H9 (cell line): ENCODE measurements around the gene NKD2. TPM values are rescaled to one million over a fixed set of nuclear protein-coding genes. Genes with fewer than 3 reads are reported as not detected.

ENCODE experiments used
- DNase-seq: peaks from one replicate; pipeline ENCODE4 v3.0.0-alpha.2; 2017
- H2AFZ ChIP-seq: one replicate; pipeline ENCODE4 v1.6.1; 2013; ENCODE audit warnings: mild to moderate bottlenecking, low read length, control low read depth, moderate library complexity
- H2AK5ac ChIP-seq: 2 replicates; pipeline ENCODE4 v1.6.1; 2013; ENCODE audit warnings: low read length, control low read depth, mixed read lengths; ENCODE audit not compliant: insufficient read length
- H2BK120ac ChIP-seq: one replicate; pipeline ENCODE4 v1.6.1; 2013; ENCODE audit warnings: low read depth, mild to moderate bottlenecking, low read length, control low read depth, inconsistent platforms; ENCODE audit not compliant: poor library complexity, severe bottlenecking
- H2BK12ac ChIP-seq: 2 replicates; pipeline ENCODE4 v1.6.1; 2013; ENCODE audit warnings: low read length, control low read depth, mixed read lengths, low read depth; ENCODE audit not compliant: insufficient read length
- H2BK15ac ChIP-seq: 2 replicates; pipeline ENCODE4 v1.6.1; 2013; ENCODE audit warnings: low read depth, low read length, control low read depth
- H2BK20ac ChIP-seq: one replicate; pipeline ENCODE4 v1.6.1; 2013; ENCODE audit warnings: low read depth, mild to moderate bottlenecking, low read length, control low read depth, inconsistent platforms; ENCODE audit not compliant: poor library complexity, severe bottlenecking
- H2BK5ac ChIP-seq: 2 replicates; pipeline ENCODE4 v1.6.1; 2013; ENCODE audit warnings: low read length, control low read depth, mixed read lengths; ENCODE audit not compliant: insufficient read length
- H3K14ac ChIP-seq: 2 replicates; pipeline ENCODE4 v1.6.1; 2013; ENCODE audit warnings: low read length, control low read depth; ENCODE audit not compliant: insufficient read depth
- H3K18ac ChIP-seq: 2 replicates; pipeline ENCODE4 v1.6.1; 2013; ENCODE audit warnings: low read depth, mild to moderate bottlenecking, mixed read lengths, low read length, control low read depth; ENCODE audit not compliant: insufficient read length
- H3K23ac ChIP-seq: 2 replicates; pipeline ENCODE4 v1.6.1; 2013; ENCODE audit warnings: low read length, control low read depth, mixed read lengths, low read depth; ENCODE audit not compliant: insufficient read length
- H3K23me2 ChIP-seq: 2 replicates; pipeline ENCODE4 v1.6.1; 2013; ENCODE audit warnings: low read depth, mild to moderate bottlenecking, mixed read lengths, low read length, control low read depth; ENCODE audit not compliant: insufficient read length, poor library complexity, severe bottlenecking
- H3K27ac ChIP-seq: 2 replicates; pipeline ENCODE4 v1.5.1; 2013; ENCODE audit warnings: low read length, control low read depth, mixed read lengths, low read depth; ENCODE audit not compliant: insufficient read length
- H3K27me3 ChIP-seq: 2 replicates; pipeline ENCODE4 v1.6.1; 2013; ENCODE audit warnings: low read length, control low read depth, inconsistent platforms; ENCODE audit not compliant: insufficient read depth
- H3K4ac ChIP-seq: 2 replicates; pipeline ENCODE4 v1.6.1; 2013; ENCODE audit warnings: low read depth, mild to moderate bottlenecking, control low read depth, inconsistent platforms, low read length, moderate library complexity
- H3K4me1 ChIP-seq: 2 replicates; pipeline ENCODE4 v1.6.1; 2013; ENCODE audit warnings: low read length, control low read depth, inconsistent platforms; ENCODE audit not compliant: insufficient read depth
- H3K4me2 ChIP-seq: 2 replicates; pipeline ENCODE4 v1.6.1; 2013; ENCODE audit warnings: low read length, control low read depth, mixed read lengths; ENCODE audit not compliant: insufficient read length, insufficient read depth
- H3K56ac ChIP-seq: 2 replicates; pipeline ENCODE4 v1.6.1; 2013; ENCODE audit warnings: low read depth, mild to moderate bottlenecking, mixed read lengths, low read length, control low read depth; ENCODE audit not compliant: insufficient read length
- H3K79me1 ChIP-seq: 2 replicates; pipeline ENCODE4 v1.6.1; 2013; ENCODE audit warnings: low read depth, mild to moderate bottlenecking, moderate library complexity, low read length, control low read depth, inconsistent platforms; ENCODE audit not compliant: insufficient read depth, poor library complexity, severe bottlenecking
- H3K79me2 ChIP-seq: 2 replicates; pipeline ENCODE4 v1.6.1; 2013; ENCODE audit warnings: low read length, control low read depth, inconsistent platforms; ENCODE audit not compliant: insufficient read depth
- H3K9ac ChIP-seq: 2 replicates; pipeline ENCODE4 v1.6.1; 2013; ENCODE audit warnings: low read length, control low read depth, mixed read lengths; ENCODE audit not compliant: insufficient read length; ENCODE audit errors: extremely low read depth
- H3K9me3 ChIP-seq: one replicate; pipeline ENCODE4 v1.6.1; 2013; ENCODE audit warnings: low read depth, low read length, inconsistent platforms; ENCODE audit not compliant: control insufficient read depth
- H3T11ph ChIP-seq: one replicate; pipeline ENCODE4 v1.6.1; 2013; ENCODE audit warnings: mild to moderate bottlenecking, low read length, control low read depth, inconsistent platforms
- H4K20me1 ChIP-seq: one replicate; pipeline ENCODE4 v1.6.1; 2013; ENCODE audit not compliant: control insufficient read depth, insufficient read length, insufficient read depth
- H4K5ac ChIP-seq: 2 replicates; pipeline ENCODE4 v1.6.1; 2013; ENCODE audit warnings: low read depth, mild to moderate bottlenecking, mixed read lengths, low read length, control low read depth; ENCODE audit not compliant: insufficient read length
- H4K8ac ChIP-seq: replicated peaks from 2 replicates; pipeline ENCODE4 v1.6.1; 2013; ENCODE audit warnings: low read length, control low read depth, mixed read lengths, low read depth; ENCODE audit not compliant: insufficient read length
- H4K91ac ChIP-seq: 2 replicates; pipeline ENCODE4 v1.6.1; 2013; ENCODE audit warnings: low read depth, mild to moderate bottlenecking, moderate library complexity, mixed read lengths, low read length, control low read depth; ENCODE audit not compliant: insufficient read length
- H3K27ac Mint-ChIP-seq, 3 experiments: 2 replicates in 2 of 3; 3 replicates in 1 of 3; pipeline ENCODE4 v1.8.0; 2020 to 2021; ENCODE audit warnings: mixed read lengths in 3 of 3, mild to moderate bottlenecking in 1 of 3, moderate library complexity in 1 of 3
- H3K27me3 Mint-ChIP-seq: 2 replicates; pipeline ENCODE4 v1.8.0; 2021; ENCODE audit warnings: low read depth, mild to moderate bottlenecking, moderate library complexity, mixed read lengths
- H3K36me3 Mint-ChIP-seq, 3 experiments: 2 replicates in 2 of 3; 3 replicates in 1 of 3; pipeline ENCODE4 v1.8.0; 2020 to 2021; ENCODE audit warnings: low read depth in 3 of 3, mixed read lengths in 3 of 3; ENCODE audit not compliant: insufficient read depth in 1 of 3
- H3K4me1 Mint-ChIP-seq, 2 experiments: 2 replicates each; pipeline ENCODE4 v1.8.0; 2020; ENCODE audit warnings: mixed read lengths in 2 of 2
- H3K4me3 Mint-ChIP-seq, 2 experiments: 2 replicates in 1 of 2; 3 replicates in 1 of 2; pipeline ENCODE4 v1.8.0; 2020 to 2021; ENCODE audit warnings: mild to moderate bottlenecking in 2 of 2, mixed read lengths in 2 of 2, moderate library complexity in 1 of 2
- H3K9me3 Mint-ChIP-seq, 2 experiments: 2 replicates in 1 of 2; 3 replicates in 1 of 2; pipeline ENCODE4 v1.8.0; 2020; ENCODE audit warnings: mild to moderate bottlenecking in 2 of 2, mixed read lengths in 2 of 2, moderate library complexity in 1 of 2
- CTCF ChIP-seq: fragments of 200-600 bp; sonication (generic); conservative IDR thresholded peaks from 3 replicates; pipeline ENCODE4 v1.8.0; 2021; ENCODE audit warnings: antibody characterized with exemption, mild to moderate bottlenecking
- WGBS: extraction: QIAGEN DNeasy Blood & Tissue Kit; methylation state at CpG from one replicate; pipeline ENCODE4 v1.1.7; 2013; ENCODE audit warnings: missing lambda C conversion rate, low lambda C conversion rate, mixed read lengths; ENCODE audit not compliant: insufficient read length; ENCODE audit errors: extremely low coverage; 5-methylcytosine and 5-hydroxymethylcytosine counted together
- total RNA-seq: library from RNA; stranded (reverse); gene quantifications from 2 replicates; pipeline ENCODE4 v1.2.1, GENCODE V29; 2021

Gene NKD2
- total RNA-seq, 1 experiment from 2014 or later: 7.3 TPM

- no peaks in the 10 kb centered on the region for H3K36me3 Mint-ChIP-seq
- peaks cover 17 to 18% of the 10 kb centered on the region in 2 experiments for H3K4me1 Mint-ChIP-seq
- Histone ChIP-seq H3K79me1 (no peaks in the 10 kb centered on the region), H3K9me3 (no peaks in the 10 kb centered on the region), H4K8ac (no peak overlapping the region), H3K23me2 (no peaks in the 10 kb centered on the region), H2BK120ac (no peak overlapping the region), H4K91ac (no peak overlapping the region), H2BK5ac (no peak overlapping the region), H3K27ac (no peak overlapping the region), H2AK5ac (no peak overlapping the region), H3K14ac (no peak overlapping the region), H3K56ac (no peak overlapping the region), H3K18ac (no peak overlapping the region), H3K27me3 (no peaks in the 10 kb centered on the region), H3K79me2 (no peaks in the 10 kb centered on the region), H2BK15ac (no peak overlapping the region), H3K23ac (no peak overlapping the region), H3K9ac (no peak overlapping the region), H3T11ph (no peak overlapping the region), H3K4me1 (no peaks in the 10 kb centered on the region), H4K20me1 (no peaks in the 10 kb centered on the region), H3K4ac (no peak overlapping the region), H3K4me2 (no peak overlapping the region), H2BK12ac (no peak overlapping the region), H2BK20ac (no peak overlapping the region), H2AFZ (no peak overlapping the region), H4K5ac (no peak overlapping the region)
- no peak overlapping the region for H3K4me3 Mint-ChIP-seq
- DNase-seq: no peak
- H3K9me3 Mint-ChIP-seq: no peaks in the 10 kb centered on the region; a peak in 1 of 5 replicates
- H3K27me3 Mint-ChIP-seq: peaks cover 9% of the 10 kb centered on the region
- H3K27ac Mint-ChIP-seq: no peak overlapping the region
- no peak for TF ChIP-seq CTCF
- WGBS: no CpG with 5 or more reads among the region's 10 CpGs
Observed at GRCh38 chr5:1015507-1015906, 6.9 kb downstream of the NKD2 start.
